Measurements from ENCODE around the gene GOLPH3. TPM values are rescaled to one million over a fixed set of nuclear protein-coding genes. Genes with fewer than 3 reads are reported as not detected.

Gene GOLPH3
- total and polyA plus RNA-seq, 4 donors = 64.1 to 116 (median 68.5) TPM

DNA sequence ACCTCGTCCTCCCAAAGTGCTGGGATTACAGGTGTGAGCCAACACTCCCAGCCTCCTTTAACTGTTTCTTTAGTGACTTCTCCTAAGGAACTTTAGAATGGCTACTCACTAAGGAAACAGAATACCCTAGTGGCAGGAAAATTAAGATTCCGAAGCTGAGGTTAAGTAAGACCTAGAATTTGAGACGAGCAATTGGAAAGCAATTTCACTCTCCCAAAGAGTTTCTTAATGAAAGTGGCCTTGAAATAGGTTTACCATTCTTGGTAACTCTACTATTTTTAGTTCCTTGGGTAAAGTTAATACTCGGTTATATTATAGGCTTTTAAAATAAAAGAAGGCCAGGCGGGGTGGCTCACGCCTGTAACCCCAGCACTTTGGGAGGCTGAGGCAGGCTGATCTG lies 22.9 kb upstream of the GOLPH3 start:
- Histone ChIP-seq H3K9ac (ENCODE audit: low read depth in 1 of 2, low read length in 2 of 2) (no peak overlapping the region), H3K27ac (ENCODE audit: low read depth in 1 of 2, low read length in 2 of 2) (no peak overlapping the region), H3K4me3 (ENCODE audit: low read depth in 1 of 3, low read length in 3 of 3) (no peak overlapping the region), H3K9me3 (ENCODE audit: control insufficient read depth in 4 of 4, low read length in 3 of 4) (no peaks in the 10 kb centered on the region), H3K36me3 (ENCODE audit: control insufficient read depth in 4 of 4, insufficient read depth in 3 of 4, low read depth in 1 of 4, low read length in 3 of 4) (no peaks in the 10 kb centered on the region), H3K4me1 (ENCODE audit: control insufficient read depth in 4 of 4, insufficient read depth in 4 of 4, low read length in 3 of 4) (peaks cover 0 to 21% (median 11%) of the 10 kb centered on the region in 4 donors), H3K27me3 (ENCODE audit: control insufficient read depth in 4 of 4, insufficient read depth in 4 of 4, low read length in 3 of 4) (no peaks in the 10 kb centered on the region)
- DNase-seq (ENCODE audit: low spot score) = no peak
- TF ChIP-seq, protein P1, sequence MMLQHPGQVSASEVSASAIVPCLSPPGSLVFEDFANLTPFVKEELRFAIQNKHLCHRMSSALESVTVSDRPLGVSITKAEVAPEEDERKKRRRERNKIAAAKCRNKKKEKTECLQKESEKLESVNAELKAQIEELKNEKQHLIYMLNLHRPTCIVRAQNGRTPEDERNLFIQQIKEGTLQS (IDR thresholded peaks at IDR 0.05) = no peak
- TF ChIP-seq, protein P2, sequence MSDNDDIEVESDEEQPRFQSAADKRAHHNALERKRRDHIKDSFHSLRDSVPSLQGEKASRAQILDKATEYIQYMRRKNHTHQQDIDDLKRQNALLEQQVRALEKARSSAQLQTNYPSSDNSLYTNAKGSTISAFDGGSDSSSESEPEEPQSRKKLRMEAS (IDR thresholded peaks at IDR 0.05) = no peak
- TF ChIP-seq, protein P3, sequence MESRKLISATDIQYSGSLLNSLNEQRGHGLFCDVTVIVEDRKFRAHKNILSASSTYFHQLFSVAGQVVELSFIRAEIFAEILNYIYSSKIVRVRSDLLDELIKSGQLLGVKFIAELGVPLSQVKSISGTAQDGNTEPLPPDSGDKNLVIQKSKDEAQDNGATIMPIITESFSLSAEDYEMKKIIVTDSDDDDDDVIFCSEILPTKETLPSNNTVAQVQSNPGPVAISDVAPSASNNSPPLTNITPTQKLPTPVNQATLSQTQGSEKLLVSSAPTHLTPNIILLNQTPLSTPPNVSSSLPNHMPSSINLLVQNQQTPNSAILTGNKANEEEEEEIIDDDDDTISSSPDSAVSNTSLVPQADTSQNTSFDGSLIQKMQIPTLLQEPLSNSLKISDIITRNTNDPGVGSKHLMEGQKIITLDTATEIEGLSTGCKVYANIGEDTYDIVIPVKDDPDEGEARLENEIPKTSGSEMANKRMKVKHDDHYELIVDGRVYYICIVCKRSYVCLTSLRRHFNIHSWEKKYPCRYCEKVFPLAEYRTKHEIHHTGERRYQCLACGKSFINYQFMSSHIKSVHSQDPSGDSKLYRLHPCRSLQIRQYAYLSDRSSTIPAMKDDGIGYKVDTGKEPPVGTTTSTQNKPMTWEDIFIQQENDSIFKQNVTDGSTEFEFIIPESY (IDR thresholded peaks at IDR 0.05) = no peak
- no peak for TF ChIP-seq GABPA (IDR thresholded peaks at IDR 0.05 in 1 of 2, conservative IDR thresholded peaks at IDR 0.05 in 1 of 2)
- no peak for TF ChIP-seq RXRA (IDR thresholded peaks at IDR 0.05)
- no peak for TF ChIP-seq TAF1 (conservative IDR thresholded peaks at IDR 0.05)
- no peak for TF ChIP-seq HNF4A (conservative IDR thresholded peaks at IDR 0.05)
- TF ChIP-seq, protein P4, sequence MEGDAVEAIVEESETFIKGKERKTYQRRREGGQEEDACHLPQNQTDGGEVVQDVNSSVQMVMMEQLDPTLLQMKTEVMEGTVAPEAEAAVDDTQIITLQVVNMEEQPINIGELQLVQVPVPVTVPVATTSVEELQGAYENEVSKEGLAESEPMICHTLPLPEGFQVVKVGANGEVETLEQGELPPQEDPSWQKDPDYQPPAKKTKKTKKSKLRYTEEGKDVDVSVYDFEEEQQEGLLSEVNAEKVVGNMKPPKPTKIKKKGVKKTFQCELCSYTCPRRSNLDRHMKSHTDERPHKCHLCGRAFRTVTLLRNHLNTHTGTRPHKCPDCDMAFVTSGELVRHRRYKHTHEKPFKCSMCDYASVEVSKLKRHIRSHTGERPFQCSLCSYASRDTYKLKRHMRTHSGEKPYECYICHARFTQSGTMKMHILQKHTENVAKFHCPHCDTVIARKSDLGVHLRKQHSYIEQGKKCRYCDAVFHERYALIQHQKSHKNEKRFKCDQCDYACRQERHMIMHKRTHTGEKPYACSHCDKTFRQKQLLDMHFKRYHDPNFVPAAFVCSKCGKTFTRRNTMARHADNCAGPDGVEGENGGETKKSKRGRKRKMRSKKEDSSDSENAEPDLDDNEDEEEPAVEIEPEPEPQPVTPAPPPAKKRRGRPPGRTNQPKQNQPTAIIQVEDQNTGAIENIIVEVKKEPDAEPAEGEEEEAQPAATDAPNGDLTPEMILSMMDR (IDR thresholded peaks at IDR 0.05; ENCODE audit: low read depth, low read length, missing input control) = no peak
- TF ChIP-seq NR2F2 (IDR thresholded peaks at IDR 0.05) = no peak
- TF ChIP-seq SP1 (IDR thresholded peaks at IDR 0.05) = no peak
- TF ChIP-seq FOXA2 (IDR thresholded peaks at IDR 0.05) = no peak
- no peak for TF ChIP-seq JUND (IDR thresholded peaks at IDR 0.05)
- no peak for TF ChIP-seq EGR1 (IDR thresholded peaks at IDR 0.05; ENCODE audit: low read depth in 2 of 2)
- no peak for TF ChIP-seq FOXA1 (IDR thresholded peaks at IDR 0.05)
- no peak for TF ChIP-seq RAD21 (IDR thresholded peaks at IDR 0.05)
- TF ChIP-seq HNF4G (IDR thresholded peaks at IDR 0.05) = no peak
- TF ChIP-seq YY1 (IDR thresholded peaks at IDR 0.05) = no peak
- TF ChIP-seq, protein P5, sequence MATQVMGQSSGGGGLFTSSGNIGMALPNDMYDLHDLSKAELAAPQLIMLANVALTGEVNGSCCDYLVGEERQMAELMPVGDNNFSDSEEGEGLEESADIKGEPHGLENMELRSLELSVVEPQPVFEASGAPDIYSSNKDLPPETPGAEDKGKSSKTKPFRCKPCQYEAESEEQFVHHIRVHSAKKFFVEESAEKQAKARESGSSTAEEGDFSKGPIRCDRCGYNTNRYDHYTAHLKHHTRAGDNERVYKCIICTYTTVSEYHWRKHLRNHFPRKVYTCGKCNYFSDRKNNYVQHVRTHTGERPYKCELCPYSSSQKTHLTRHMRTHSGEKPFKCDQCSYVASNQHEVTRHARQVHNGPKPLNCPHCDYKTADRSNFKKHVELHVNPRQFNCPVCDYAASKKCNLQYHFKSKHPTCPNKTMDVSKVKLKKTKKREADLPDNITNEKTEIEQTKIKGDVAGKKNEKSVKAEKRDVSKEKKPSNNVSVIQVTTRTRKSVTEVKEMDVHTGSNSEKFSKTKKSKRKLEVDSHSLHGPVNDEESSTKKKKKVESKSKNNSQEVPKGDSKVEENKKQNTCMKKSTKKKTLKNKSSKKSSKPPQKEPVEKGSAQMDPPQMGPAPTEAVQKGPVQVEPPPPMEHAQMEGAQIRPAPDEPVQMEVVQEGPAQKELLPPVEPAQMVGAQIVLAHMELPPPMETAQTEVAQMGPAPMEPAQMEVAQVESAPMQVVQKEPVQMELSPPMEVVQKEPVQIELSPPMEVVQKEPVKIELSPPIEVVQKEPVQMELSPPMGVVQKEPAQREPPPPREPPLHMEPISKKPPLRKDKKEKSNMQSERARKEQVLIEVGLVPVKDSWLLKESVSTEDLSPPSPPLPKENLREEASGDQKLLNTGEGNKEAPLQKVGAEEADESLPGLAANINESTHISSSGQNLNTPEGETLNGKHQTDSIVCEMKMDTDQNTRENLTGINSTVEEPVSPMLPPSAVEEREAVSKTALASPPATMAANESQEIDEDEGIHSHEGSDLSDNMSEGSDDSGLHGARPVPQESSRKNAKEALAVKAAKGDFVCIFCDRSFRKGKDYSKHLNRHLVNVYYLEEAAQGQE (IDR thresholded peaks at IDR 0.05) = no peak
- WGBS = 89% methylated on average over 6 of the region's 6 CpGs
